Measurements from ENCODE around the gene TP73. TPM values are rescaled to one million over a fixed set of nuclear protein-coding genes. Genes with fewer than 3 reads are reported as not detected.
A peak's percentile ranks its signal among the peaks of the same experiment; 100 is the strongest.

Gene TP73
- total RNA-seq, 1 experiment from 2014 or later, result 2.0 TPM

DNA sequence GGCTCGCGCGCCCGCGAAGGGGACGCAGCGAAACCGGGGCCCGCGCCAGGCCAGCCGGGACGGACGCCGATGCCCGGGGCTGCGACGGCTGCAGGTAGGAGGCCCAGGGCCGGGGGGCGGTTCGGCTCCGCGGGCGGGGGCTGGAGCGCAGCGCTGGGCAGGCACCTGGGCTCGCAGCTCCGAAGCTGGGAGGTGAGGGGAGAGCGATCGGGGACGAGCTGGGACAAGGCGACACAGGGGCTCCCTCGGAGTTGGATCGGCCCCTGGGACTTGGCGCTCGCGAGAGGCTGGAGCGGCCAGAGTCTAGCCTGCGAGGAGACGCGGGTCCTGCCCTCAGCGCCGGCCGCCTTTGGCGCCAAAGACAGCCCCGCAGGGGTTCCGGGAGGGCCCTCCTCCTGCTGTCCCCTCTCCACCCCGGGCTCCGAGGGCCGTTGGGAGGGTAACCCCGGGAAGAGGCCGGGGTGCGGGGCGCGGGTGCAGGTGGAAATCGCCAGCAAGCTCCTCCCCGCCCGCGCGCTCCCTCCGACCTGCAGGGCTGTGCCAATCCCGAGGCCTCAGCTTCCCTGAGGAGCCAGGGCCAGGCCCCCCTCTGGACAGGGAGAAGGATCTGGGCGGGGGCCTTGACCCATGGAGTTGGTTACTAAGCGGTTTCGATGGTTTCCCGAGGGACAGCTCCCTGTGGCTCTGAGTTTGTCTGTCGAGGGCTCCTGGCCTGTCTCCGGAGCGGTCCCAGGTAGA, 401 bp downstream of the TP73 start:
- no peak for DNase-seq (ENCODE audit: low spot score)

GRCh38 chr1:3653286-3653618, 936 bp downstream of the TP73 start:
- no peak for DNase-seq (ENCODE audit: low spot score)

GRCh38 chr1:3654549-3655281, 2.4 kb downstream of the TP73 start:
- DNase-seq (ENCODE audit: low spot score), result no peak

DNA sequence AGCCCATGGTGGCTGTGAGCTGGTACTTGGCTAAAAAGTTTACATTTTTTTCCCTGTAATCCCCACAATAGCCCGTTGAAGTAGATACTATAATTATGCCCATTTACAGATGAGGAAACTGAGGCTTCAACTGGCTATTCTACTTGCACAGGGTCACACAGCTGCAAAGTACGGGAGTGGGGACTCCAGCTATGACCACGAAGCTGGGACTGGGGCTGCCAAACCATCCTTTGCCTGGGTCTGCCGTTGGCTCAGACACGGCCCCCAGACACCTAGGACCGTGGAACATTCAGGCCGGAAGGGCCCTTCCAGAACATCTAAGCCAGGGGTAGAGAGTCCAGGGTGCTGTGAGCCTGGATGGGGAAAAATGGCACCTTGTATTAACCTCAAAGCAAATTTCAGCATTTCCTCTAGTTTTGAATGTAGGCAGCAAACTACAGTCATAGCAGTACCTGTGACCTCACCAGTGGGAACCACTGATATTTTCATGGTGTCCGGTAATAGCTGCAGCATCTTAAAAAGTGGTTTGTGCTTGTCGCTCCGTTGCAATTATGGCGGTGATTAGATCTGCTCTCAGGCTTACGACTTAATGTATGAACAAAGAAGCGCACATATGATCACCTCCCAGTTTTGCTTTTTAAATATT, 4.3 kb downstream of the TP73 start:
- DNase-seq (ENCODE audit: low spot score), result no peak

DNA sequence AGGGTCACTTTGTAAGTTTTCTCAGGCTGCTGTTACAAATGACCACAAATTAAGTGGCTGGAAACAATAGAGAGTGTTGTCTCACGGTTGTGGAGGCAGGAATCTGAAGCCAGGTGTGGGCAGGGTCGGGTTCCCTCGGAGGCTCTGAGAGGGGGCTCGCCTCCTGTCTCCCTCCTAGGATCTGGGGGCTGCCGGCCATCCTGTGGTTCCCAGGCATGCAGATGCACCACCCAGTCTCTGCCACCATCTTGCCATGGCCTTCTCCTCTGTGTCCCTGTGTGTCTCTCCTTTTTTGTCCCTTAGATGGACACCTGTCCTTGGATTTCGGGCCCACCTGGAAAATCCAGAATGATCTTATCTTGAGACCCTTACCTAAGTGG, 4.8 kb downstream of the TP73 start:
- no peak for DNase-seq (ENCODE audit: low spot score)

GRCh38 chr1:3657578-3658230, 5.4 kb downstream of the TP73 start:
- no peak for DNase-seq (ENCODE audit: low spot score)

DNA sequence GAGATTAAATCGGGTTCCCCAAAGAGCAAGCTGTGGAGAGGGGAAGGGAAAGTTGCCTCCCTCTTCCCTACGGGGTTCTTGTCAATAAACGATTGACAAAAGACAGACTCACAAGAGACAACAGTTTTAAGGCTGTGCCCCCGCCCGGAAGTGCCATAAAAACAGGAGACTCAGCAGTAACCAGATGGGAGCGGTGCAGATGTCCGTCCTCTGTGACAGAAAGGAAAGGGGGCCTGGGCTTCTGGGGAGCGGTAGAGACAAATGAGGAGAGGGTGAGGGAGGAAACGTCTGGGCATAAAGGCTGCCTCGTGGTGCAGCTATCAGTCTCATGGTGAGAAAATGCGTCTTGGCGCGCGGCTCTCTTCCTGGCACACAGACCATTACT, 5.9 kb downstream of the TP73 start:
- no peak for DNase-seq (ENCODE audit: low spot score)

DNA sequence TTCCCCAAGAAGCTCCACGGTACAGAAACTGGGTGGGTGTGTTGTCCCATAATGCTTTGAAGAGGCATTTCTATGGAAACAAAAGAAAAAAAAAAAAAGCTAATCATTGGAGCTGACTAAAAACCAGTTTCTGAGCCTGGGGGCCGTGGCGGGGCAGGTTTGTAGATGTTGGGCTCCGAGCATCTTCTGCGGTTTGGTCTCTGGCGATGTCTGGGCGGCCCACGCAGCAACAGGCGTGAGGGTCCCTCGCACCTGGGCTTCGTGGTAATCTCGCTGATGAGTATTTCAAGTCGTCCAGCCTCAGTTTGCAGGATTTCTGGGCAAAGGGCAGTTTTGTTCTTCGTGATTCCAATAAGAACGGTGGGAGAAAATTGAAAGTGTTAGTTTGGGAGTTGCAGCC, 6.8 kb downstream of the TP73 start:
- DNase-seq (ENCODE audit: low spot score), result no peak

GRCh38 chr1:3660704-3661103, 8.4 kb downstream of the TP73 start:
- DNase-seq (ENCODE audit: low spot score), result no peak

- no peak for DNase-seq (ENCODE audit: low spot score)
Measured at GRCh38 chr1:3661631-3662030, 9.3 kb downstream of the TP73 start.

DNA sequence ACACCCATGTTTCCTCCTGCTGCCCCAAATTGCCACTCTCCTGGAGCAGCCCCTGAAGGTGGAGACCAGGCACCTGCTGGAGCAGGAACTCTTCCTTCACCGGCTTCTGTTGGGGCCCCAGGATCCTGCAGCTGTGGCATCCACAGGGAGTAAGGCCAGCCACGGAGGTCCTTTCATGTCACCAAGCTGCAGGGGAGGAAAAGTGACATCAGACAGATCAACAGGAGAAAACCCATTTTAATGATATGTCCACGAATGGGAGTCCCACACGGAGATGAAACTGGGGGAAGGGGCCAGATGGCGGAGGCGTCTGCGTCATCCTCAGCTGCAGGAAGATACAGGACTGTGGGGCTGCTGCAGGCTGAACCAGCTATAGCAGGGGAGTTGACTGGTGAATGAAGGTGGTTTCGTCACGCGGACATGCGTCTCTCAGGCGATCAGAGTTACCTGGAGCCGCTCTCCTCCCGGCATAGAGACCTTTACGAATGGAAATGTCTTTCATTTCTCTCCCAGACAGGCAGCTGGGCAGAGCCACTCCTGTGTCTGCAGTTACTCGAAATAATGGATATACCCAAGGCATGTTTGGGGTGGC, 9.9 kb downstream of the TP73 start:
- DNase-seq (ENCODE audit: low spot score), result no peak

- DNase-seq (ENCODE audit: low spot score), result no peak
Measured at GRCh38 chr1:3663999-3664699, 11.8 kb downstream of the TP73 start.

DNA sequence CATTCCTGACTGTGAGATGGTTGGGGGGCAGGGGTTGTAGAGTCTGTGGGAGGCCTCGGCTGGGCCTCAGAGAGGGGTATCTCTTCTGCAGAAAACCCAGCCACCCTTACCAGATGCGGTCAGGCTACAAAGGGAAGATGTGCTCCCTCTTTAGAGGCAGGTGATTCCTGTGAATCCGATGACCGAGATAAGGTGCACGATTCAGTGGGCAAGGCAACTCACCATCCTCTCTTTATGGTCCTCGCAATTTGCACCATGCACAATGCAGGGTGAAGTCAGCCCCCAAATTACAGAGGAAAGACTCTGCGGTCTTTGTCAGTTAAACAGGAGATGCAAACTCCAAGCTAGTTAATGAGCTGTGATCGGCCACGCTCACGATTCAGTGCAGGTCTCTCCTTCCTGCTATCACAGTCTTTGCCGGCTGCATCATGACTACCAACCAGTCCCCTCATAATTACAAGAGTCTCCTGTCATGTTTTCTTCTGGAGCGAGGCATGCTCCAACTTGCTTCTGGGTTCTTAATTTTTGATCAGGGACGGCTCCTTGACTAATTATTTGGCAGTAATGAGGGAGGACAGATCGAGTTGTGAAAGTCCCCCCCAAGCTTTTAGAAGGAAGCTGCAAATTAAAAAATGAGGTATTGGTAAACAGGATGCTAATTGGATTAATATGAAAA, 12.5 kb downstream of the TP73 start:
- DNase-seq (ENCODE audit: low spot score), result no peak

DNA sequence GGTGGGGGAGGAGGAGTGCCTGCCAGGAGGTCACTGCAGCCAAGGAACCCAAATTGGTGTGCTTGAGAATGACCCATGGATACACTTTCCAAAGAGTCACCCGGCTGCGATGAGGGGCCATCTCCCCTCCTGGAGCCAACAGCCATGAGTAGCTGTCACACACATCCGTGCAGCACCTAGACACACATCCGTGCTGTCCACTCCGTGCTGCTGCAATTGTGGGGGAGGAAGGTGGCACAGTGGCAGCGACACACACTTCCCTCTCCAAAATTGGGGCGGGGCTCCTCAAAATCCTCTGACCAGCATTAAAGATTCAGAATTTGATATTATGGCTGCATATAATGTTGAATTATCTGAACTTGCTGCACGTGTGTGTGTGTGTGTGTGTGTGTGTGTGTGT, 15.8 kb downstream of the TP73 start:
- no peak for DNase-seq (ENCODE audit: low spot score)

DNA sequence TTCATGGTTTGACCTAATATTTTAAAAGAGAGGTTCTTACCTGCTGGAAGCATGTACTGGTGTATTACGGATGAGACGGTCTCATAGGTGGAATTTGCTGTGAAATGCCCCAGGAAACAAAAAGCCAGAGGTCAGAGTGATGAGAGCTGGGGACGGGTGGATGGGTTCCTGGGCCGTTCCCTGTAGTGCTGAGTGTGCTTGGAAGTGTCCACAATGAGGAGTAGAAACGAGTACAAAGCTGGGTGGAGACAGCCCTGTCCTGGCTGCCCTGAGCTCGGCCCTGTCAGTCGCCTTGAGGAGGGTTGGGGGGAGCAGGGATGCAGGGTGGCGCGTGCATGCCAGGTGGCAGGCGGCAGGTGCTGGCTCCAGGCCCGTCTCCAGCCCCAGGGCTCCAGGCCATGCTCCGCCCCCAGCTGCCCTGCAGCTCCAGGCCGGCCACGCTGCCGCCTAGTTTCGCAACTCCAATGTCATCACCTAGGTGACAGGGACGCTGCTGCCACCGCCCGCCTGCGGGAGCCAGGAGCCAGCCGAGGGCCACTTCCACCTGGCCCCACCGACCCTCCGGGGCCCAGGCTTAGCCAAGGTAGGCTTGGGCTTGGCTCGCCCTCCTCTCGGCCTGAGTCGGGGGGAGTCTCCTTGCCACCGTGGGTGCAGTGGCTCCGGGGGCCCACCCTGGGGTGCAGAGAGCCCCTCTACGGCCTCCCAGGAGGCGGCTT, 16.4 kb downstream of the TP73 start:
- peak; percentile 63 for DNase-seq (ENCODE audit: low spot score)

- DNase-seq (ENCODE audit: low spot score), result no peak
Measured at GRCh38 chr1:3669421-3669821, 17.1 kb downstream of the TP73 start.

DNA sequence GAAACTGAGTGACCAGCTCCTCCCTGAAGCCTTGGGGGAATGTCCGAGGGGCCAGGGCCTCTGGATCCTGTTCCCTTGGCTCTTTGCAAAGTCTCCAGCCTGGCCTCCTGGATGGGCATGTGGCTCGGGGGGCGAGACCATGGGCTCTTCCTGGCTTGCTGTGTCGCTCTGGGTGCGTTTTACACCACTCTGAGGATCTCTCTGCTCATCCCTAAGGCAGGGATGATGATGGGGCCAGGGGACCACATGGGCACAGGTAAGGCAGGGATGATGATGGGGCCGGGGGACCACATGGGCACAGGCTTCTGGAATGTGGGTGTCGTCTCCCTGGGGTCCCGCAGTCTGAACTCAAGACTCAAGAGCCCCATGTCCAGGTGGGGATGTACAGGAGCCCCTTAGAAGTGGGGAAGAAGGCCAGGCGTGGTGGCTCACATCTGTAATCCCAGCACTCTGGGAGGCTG, 17.7 kb downstream of the TP73 start:
- no peak for DNase-seq (ENCODE audit: low spot score)

- DNase-seq (ENCODE audit: low spot score), result no peak
Measured at GRCh38 chr1:3670823-3671265, 18.5 kb downstream of the TP73 start.

DNA sequence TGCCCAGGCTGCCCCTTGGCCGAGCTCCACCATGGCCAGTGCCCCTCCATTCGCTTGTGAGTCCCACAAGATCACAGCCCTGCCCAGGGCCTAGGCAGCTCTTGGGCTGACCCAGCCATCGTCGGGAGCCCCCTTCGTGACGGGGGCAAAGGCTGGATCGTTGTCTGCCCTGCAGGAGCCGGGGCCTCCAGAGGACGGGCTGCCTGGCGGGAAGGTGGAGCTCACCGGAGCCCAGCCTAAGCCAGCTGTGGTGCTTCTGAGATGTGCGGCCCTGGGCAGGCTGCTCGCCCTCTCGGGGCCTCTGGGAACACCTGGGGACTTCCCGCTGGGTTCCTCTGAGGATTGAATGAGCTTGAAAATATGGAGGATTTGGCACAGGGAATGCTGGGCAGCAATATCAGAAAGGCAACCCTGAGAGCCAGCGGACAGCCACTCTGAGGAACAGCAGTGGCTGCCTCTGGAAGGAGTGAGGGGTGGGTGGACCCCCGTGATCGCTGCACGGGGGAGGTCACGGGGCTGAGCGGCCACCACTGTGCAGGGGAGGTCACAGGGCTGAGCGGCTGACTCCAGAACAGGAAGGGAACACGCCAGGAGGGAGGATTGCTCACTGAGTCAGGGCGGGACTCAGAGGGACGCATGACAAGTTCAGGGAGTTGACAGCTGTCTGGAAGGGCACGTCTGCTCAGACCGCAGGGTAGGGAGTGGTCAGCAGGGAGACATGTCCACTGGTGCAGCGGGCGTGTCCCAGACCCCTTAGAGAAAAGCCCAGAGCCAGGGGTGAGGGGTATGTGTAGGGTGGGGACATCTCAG, 19.3 kb downstream of the TP73 start:
- DNase-seq (ENCODE audit: low spot score), result no peak

All from H4 (cell line).